Measurements from ENCODE around the gene KCNK13.

- no peak for TF ChIP-seq CTCF (IDR thresholded peaks at IDR 0.05)
- no peak for TF ChIP-seq POLR2A (IDR thresholded peaks at IDR 0.05)
- TF ChIP-seq POLR2AphosphoS5 (IDR thresholded peaks at IDR 0.05), result no peak
Measured at GRCh38 chr14:90062127-90062794, 467 bp downstream of the KCNK13 start.

Data from breast epithelium (tissue), 3 donors.